ENCODE data around the gene FNBP1L.
"Not testable (repeated sequence)": the region's sequence is repeated elsewhere in the genome, so short reads cannot be mapped to it uniquely, and the experiment has no call there.

FNBP1L gene

DNA sequence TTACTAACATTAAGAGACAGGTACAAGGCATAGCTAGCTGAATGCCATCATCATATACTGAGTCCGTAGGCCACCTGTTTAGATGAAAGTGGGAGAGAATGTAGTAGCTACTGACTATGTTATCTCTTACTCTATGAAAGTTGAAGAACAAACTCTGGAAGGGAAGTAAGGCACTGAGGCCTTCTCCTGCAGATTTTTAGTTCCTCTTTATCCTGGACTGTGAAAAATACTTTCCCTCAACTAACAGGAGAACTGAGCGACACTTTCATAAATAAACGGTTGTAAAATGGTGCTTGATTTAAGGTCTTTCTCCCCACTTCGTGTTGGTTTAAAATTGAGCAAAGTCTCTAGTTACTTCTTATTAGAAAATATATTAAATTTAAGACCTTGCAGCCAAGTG is 101.9 kb downstream of the FNBP1L start:
- no peaks in the 10 kb centered on the region for H3K36me3 Mint-ChIP-seq
- no peak overlapping the region for H3K27ac Mint-ChIP-seq
- H3K27me3 Mint-ChIP-seq = peaks cover 2% of the 10 kb centered on the region
- no peak overlapping the region for H3K4me3 Mint-ChIP-seq
- H3K4me1 Mint-ChIP-seq (ENCODE audit: low read depth) = peaks cover 9% of the 10 kb centered on the region
- H3K9me3 Mint-ChIP-seq (ENCODE audit: low read depth) = no peaks in the 10 kb centered on the region

DNA sequence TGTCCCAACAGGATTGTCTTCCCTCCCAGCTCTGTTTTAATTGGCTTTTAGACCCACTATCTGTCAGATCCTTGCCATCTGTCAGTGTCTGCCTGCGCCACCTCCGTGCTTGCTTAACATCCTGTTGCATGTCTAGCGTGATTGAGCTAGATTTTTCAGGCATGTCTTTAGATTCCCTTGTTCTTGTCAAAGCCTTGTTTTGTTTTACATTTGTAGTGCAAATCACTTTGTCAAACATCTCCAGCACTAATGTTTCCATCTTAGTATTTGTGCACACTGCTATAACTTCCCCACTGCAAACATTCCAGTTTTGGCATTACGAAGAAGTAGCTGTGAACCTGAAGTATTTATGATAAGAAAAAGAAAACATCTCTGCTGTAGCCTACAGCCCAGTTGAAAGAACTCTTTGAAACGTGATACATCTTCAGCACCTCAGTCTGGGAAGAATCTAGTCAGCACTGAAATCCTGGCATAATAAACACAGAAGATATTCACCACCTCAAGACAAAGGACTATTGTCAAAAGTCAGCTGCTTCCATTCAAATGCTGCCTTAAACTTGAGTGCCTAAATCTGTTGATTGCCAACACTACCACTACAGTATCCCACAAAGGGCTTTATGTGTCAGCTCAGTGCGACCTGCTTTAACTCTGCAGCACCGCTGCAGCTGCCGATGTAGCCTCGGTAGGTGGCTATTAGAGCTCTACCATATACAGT is 105.0 kb downstream of the FNBP1L start:
- Mint-ChIP-seq H3K4me3 (no peak overlapping the region), H3K4me1 (ENCODE audit: low read depth) (peaks cover 15% of the 10 kb centered on the region), H3K27me3 (peaks cover 2% of the 10 kb centered on the region), H3K36me3 (no peaks in the 10 kb centered on the region), H3K9me3 (ENCODE audit: low read depth) (no peaks in the 10 kb centered on the region), H3K27ac (no peak overlapping the region)

DNA sequence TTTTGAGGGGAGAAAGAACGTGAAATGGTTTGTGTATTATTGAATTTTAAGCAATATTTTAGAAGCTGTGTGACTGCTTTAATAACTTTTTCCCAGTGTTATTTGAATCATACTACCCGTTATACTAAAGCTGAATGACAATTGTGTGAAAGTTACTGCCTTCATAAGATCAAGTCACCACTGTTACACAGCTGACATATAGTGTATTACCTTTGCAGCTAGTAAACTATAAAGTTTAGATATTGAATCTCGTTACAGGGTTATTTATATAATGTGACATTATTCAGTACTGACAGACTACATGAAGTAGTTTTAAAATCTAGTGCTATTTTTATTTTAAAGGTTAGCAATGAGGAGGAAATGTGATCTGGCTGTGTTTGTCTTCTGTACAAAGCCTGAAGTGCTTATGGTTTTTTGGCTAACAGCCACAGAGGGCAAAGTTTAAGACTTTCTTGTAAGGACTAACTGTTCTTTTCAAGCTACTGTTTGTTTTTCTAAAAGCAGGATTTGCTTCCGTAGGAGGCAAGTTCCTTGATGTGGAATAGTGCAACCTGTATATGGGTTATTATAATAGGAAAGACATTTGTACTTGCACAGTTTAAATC is 106.1 kb downstream of the FNBP1L start:
- not testable (repeated sequence) for H3K4me3 Mint-ChIP-seq; H3K27ac Mint-ChIP-seq; H3K27me3 Mint-ChIP-seq; H3K36me3 Mint-ChIP-seq; H3K9me3 Mint-ChIP-seq (ENCODE audit: low read depth)
- peaks cover 15% of the 10 kb centered on the region for H3K4me1 Mint-ChIP-seq (ENCODE audit: low read depth)

DNA sequence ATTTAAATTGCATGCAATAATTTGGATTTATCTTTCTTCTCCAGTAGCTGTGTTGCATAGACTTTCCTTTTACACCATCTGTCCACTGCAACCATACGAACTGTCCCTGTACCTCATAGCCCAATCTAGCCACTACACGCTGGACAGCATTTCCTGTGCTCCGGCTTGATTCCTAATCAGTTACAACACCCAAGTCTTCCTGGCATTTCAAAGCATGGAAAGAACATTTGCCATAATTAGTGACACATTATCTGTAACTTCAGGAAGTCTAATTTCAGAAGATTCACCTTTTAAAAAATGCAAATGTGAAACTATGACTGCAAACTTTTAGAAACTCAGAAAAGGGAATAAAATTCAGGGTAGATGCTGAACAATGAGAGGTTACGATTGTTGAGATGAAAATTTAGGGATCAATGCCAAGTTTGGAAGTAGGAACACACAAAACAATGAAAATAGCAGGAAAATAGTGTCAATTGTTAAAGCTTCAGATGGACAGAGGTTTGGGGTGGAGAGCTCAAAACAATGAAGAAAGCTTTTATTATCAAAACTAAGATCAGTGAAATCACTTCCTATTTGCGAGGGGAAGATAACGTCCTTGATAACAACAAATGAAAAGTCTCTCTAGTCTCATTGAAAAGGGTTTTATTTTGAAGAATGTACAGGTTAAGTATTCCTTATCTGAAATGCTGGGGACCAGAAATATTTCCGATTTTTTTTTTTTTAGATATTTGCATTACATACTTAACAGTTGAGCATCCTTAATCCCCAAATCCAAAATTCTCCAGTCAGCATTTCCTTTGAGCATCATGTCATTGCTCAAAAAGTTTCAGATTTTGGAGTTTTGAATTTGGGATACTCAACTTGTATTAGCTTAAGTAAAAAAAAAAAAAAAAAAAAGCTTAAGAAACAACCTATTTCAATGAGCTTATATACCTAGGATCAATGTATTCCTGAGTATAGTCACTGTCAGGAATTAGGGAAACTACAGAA is 107.3 kb downstream of the FNBP1L start:
- Mint-ChIP-seq H3K4me3 (no peak overlapping the region), H3K36me3 (no peaks in the 10 kb centered on the region), H3K27ac (no peak overlapping the region), H3K4me1 (ENCODE audit: low read depth) (peaks cover 15% of the 10 kb centered on the region), H3K27me3 (peaks cover 2% of the 10 kb centered on the region), H3K9me3 (ENCODE audit: low read depth) (no peaks in the 10 kb centered on the region)

DNA sequence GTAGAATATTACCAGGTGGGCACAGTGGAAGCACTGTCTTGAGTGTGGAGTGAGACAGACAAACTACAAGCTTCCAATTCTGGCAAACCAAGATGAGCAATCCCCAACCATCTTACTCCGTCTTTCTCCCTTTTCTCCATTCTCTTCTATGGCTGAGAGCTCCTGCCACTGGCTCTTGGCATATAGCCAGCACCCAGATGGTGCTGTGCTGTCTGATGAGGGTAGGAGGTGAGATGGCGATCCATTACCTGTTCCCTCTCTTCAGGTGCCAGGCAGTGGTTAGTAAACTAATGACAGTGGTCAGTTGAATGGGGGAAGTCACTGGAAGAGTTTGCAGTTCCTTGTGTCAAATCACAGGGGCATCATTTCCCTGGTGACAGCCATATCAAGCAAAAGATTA is 108.4 kb downstream of the FNBP1L start:
- H3K27me3 Mint-ChIP-seq = peaks cover 2% of the 10 kb centered on the region
- H3K36me3 Mint-ChIP-seq = no peaks in the 10 kb centered on the region
- H3K4me1 Mint-ChIP-seq (ENCODE audit: low read depth) = peaks cover 15% of the 10 kb centered on the region
- H3K9me3 Mint-ChIP-seq (ENCODE audit: low read depth) = no peaks in the 10 kb centered on the region
- no peak overlapping the region for H3K27ac Mint-ChIP-seq
- no peak overlapping the region for H3K4me3 Mint-ChIP-seq

DNA sequence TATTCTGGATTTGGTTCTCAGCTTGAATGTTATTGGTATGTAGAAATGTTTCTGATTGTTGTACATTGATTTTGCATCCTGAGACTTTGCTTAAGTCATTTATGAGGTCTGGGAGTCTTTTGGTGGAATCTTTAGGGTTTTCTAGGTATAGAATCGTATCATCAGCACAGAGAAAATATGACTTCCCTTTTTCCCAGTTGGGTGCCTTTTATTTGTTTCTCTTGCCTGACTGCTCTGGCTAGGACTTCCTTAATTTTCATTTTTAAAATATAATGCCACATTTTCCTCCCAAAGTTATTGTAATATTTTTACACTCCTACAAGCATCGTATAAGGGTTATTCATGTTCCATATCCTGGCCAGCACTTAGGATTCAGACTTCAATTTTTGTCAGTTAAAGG is 111.1 kb downstream of the FNBP1L start:
- H3K27me3 Mint-ChIP-seq = no peaks in the 10 kb centered on the region
- H3K9me3 Mint-ChIP-seq (ENCODE audit: low read depth) = no peaks in the 10 kb centered on the region
- peaks cover 11% of the 10 kb centered on the region for H3K4me1 Mint-ChIP-seq (ENCODE audit: low read depth)
- no peak overlapping the region for H3K27ac Mint-ChIP-seq
- H3K36me3 Mint-ChIP-seq = no peaks in the 10 kb centered on the region
- H3K4me3 Mint-ChIP-seq = no peak overlapping the region

DNA sequence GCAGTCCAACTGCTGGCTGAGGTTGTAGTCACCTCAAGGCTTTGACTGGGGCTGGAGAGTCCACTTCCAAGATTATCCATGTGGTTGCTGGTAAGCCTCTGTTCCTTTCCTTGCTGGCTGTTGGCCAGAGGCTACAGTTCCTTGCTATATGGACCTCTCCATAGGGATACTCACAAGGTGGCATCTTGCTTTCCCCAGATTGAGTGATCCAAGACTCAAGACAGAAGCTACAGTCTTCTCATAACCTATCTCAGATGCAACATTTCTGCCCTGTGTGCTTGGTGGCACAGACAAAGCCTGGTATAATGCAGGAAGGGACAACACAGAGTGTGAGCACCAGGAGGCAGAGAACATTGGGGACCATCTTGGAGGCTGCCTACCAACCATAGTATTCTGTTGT is 111.8 kb downstream of the FNBP1L start:
- Mint-ChIP-seq H3K36me3 (no peaks in the 10 kb centered on the region), H3K4me1 (ENCODE audit: low read depth) (peaks cover 7% of the 10 kb centered on the region), H3K27me3 (no peaks in the 10 kb centered on the region)

DNA sequence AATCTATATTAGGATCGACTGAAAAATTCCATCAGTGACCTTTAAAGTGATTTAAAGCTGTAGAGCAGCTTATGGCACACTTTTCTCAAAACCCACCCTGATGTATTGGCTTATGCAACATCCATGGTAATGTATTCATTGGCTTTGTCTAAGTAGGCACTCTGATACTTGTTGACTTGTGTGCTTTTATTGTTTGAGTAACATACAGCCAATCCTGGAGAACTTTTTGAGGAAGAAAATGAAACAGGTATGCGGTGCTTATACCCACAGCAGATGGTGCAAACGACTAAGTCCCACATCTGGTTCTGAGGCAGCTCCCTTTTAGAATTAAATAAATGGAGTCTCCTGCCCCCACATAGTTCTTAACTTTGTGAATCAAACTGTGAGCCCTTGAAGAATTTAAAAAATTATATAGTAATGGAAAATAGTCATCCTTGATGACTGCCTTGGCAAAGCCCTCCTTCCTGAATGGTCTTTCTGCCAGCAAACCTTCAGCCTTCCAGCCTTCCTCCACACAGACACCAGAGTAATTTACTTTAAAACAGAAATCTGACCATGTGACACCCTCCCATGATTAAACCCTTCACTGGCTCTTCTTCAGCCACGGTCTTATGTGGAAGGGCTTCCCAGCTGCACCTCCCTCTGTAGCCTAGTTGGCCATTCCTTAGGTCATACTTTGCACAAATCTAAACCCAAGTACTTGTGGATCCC is 117.7 kb downstream of the FNBP1L start:
- Mint-ChIP-seq H3K27me3 (no peaks in the 10 kb centered on the region), H3K4me1 (ENCODE audit: low read depth) (no peaks in the 10 kb centered on the region), H3K9me3 (ENCODE audit: low read depth) (no peaks in the 10 kb centered on the region), H3K27ac (no peak overlapping the region), H3K36me3 (peaks cover 6% of the 10 kb centered on the region), H3K4me3 (no peak overlapping the region)

More for the DNA sequence above, 111.8 kb downstream of the FNBP1L start:
- H3K4me3 Mint-ChIP-seq = no peak overlapping the region
- H3K27ac Mint-ChIP-seq = no peak overlapping the region
- no peaks in the 10 kb centered on the region for H3K9me3 Mint-ChIP-seq (ENCODE audit: low read depth)

DNA sequence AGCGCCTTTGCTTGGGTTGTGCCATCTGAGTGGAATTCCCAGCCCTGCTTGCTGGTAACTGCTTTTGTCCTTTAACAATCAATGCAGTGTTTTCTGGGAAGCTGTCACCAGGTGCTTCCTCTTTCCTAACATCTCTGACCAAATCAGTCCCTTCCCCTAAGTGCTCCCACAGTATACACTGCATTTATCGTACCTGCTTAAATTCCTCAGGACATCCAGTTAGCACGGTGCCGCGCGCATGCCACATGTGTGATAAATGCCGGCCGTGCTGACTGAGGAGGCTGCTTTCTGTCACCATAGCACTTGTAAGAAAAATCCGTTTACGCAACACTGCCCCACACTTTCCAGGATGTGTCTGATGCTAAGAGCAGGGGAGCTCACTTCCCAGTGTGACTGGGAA is 118.3 kb downstream of the FNBP1L start:
- peaks cover 6% of the 10 kb centered on the region for H3K36me3 Mint-ChIP-seq
- H3K27me3 Mint-ChIP-seq = no peaks in the 10 kb centered on the region
- H3K4me3 Mint-ChIP-seq = no peak overlapping the region
- H3K9me3 Mint-ChIP-seq (ENCODE audit: low read depth) = no peaks in the 10 kb centered on the region
- H3K27ac Mint-ChIP-seq = no peak overlapping the region
- H3K4me1 Mint-ChIP-seq (ENCODE audit: low read depth) = no peaks in the 10 kb centered on the region

DNA sequence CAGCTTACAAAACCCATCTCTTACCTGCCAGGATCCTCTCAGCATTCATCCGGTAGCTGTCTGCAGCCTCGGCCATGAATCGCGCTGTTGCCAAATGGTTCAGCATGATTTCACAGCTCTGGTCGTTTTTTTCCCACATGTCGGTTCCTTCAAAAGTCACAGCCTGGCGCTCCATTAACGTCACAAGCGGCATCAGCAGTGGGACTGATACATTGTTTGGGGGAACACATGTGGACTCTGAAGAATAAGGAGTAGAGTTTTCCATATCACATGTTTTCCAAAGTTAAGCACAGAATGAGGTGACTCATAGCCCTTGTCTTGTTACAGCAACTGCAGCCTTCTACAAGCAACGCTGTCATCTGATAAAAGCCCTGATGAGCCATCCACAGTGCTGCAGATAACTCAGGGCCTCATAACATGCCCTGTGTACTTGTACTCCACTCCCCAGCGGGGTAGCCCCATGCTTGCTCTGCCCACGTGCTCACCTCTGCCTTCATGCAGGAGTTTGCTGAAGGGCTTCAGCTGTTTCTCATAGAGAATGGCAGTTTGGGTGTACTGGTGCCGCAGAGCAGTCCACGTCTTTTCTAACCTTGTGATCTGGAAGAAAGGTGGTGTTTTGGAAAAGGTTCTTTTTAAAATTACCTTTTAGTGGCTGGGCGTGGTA is 119.5 kb downstream of the FNBP1L start:
- Mint-ChIP-seq H3K27ac (no peak overlapping the region), H3K4me3 (no peak overlapping the region), H3K4me1 (ENCODE audit: low read depth) (no peaks in the 10 kb centered on the region), H3K36me3 (peaks cover 6% of the 10 kb centered on the region), H3K9me3 (ENCODE audit: low read depth) (no peaks in the 10 kb centered on the region), H3K27me3 (no peaks in the 10 kb centered on the region)

DNA sequence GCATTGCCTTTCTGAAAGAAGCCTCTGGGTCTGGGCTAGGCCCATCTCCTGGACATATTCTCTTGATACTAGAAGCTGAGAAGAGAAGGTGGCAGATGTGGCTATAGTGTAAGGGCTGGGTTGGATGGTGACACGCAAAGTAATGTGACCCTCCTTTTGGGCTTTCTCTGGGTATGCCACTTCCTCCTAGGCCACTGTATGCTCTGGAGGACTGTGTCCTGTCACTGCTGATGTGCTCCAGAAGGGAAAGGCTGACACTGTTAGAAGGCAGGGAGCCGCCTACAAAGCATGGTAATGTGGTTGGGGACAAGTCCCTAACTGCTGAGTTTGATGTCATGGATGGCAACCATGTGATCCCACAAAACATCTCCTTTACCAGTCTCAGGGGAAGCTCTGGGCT is 121.6 kb downstream of the FNBP1L start:
- H3K36me3 Mint-ChIP-seq = peaks cover 6% of the 10 kb centered on the region
- H3K27ac Mint-ChIP-seq = no peak overlapping the region
- H3K4me1 Mint-ChIP-seq (ENCODE audit: low read depth) = no peaks in the 10 kb centered on the region
- H3K27me3 Mint-ChIP-seq = no peaks in the 10 kb centered on the region
- no peak overlapping the region for H3K4me3 Mint-ChIP-seq
- no peaks in the 10 kb centered on the region for H3K9me3 Mint-ChIP-seq (ENCODE audit: low read depth)

DNA sequence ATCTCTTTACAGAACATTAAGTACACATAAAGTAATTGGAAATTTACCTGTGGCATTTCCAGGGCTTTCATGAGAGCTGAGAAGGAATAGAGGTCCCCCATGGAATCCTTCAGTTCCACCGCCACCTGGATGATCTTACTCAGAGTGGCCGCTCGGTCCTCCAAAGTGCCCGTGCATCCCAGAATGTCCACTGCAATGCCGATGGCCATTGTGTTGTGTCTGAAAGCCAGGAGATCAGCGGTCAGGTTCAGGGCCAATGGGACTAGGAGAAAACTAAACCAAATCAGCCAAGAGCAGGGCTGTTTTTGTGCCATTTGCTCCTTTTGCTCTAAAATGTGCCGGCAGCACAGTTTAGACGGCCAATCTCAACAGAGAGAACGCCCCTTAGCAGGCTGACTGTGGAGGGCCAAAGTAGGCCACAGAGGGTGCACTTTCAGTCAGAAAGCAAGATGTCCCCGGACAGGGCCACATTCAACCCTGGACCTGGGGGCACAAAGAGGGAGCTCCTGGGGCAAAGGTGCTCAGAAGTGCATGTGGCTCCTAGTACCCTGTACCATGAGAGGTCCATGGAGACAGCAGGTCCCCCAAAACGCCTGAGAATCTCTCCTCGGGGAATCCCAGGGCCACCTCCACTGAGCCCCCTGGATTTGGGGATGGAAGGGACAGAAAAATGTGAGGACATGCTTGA is 123.8 kb downstream of the FNBP1L start:
- H3K27ac Mint-ChIP-seq = no peak overlapping the region
- H3K36me3 Mint-ChIP-seq = peaks cover 6% of the 10 kb centered on the region
- no peaks in the 10 kb centered on the region for H3K9me3 Mint-ChIP-seq (ENCODE audit: low read depth)
- H3K27me3 Mint-ChIP-seq = no peaks in the 10 kb centered on the region
- H3K4me1 Mint-ChIP-seq (ENCODE audit: low read depth) = no peaks in the 10 kb centered on the region
- no peak overlapping the region for H3K4me3 Mint-ChIP-seq

DNA sequence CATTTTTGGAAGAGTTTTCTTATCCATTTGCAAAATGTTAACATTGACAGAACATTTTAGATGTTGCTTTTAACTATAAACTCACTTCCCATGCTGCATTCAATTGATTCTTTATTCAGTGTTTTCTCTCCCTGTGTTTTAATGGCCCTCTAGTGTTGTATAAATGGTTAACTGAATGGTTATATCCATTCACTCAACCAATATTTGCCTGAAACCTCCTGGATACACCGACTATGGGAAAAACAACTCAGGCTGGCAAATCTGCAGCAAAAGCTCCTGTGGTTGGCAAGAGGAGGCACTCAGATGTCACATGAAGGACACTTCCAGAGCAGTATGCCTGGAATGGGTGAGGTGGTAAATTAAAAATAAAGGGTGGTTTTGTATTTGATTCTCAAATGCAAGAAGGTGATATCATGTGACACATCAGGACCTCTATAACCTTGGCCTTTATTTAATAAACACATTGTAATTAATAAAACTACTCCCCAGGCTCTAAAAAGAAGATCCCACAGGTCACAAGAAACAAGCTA is 126.1 kb downstream of the FNBP1L start:
- Mint-ChIP-seq H3K9me3 (ENCODE audit: low read depth) (no peaks in the 10 kb centered on the region), H3K36me3 (peaks cover 3% of the 10 kb centered on the region), H3K27me3 (no peaks in the 10 kb centered on the region), H3K4me3 (no peak overlapping the region), H3K27ac (no peak overlapping the region), H3K4me1 (ENCODE audit: low read depth) (no peaks in the 10 kb centered on the region)

DNA sequence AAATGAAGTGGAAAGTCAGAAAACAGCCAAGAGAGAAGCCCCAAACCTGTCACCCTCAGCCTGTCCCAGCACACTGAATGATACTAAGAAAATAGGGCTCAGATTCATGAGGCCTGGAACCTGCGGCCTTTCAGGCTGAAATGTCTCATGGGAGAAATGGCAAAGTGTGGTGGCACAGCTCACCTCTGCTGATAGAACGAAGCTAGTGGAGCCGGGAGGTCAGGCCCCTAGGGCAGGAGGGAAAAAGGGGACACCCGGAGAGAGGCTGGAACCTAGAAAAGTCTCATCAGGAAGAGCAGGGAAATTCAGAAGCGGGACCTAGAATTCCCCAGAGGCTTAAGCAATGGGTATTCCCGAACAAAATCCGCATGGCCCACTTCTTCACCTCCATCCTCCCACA is 126.6 kb downstream of the FNBP1L start:
- H3K4me3 Mint-ChIP-seq = no peak overlapping the region
- peaks cover 3% of the 10 kb centered on the region for H3K36me3 Mint-ChIP-seq
- H3K9me3 Mint-ChIP-seq (ENCODE audit: low read depth) = no peaks in the 10 kb centered on the region
- H3K27me3 Mint-ChIP-seq = no peaks in the 10 kb centered on the region
- no peak overlapping the region for H3K27ac Mint-ChIP-seq
- H3K4me1 Mint-ChIP-seq (ENCODE audit: low read depth) = no peaks in the 10 kb centered on the region
